Right lobe of liver (tissue), 4 donors: ENCODE results near the gene SLC24A2.

ENCODE experiments used
- CTCF ChIP-seq, 4 donors: fragments of 200-600 bp in 3 of 4; fragments of 450-650 bp in 1 of 4; IDR thresholded peaks; one replicate each; pipeline versions ENCODE4 v1.5.1 to v1.8.0; 2016 to 2022; ENCODE audit warnings: antibody characterized with exemption in 4 of 4, mild to moderate bottlenecking in 2 of 4
- POLR2A ChIP-seq: fragments of 450-650 bp; IDR thresholded peaks from one replicate; pipeline ENCODE4 v1.6.1; 2017; ENCODE audit warnings: antibody characterized with exemption, mild to moderate bottlenecking
- donor health status: DM: no; HTN: no; CAD: no.
- donor health status: DM: no; HTN: no; CAD: no.
- donor health status: DM: no; HTN: yes; CAD: no.

GRCh38 chr9:19759066-19759465 is 29.8 kb downstream of the SLC24A2 start:
- TF ChIP-seq CTCF (IDR thresholded peaks at IDR 0.05) (no peak), POLR2A (no peak)
